IMR-90 (cell line): ENCODE measurements around the gene ENDOD1. TPM values are rescaled to one million over a fixed set of nuclear protein-coding genes. Genes with fewer than 3 reads are reported as not detected.

Source experiments
- ATAC-seq: fragments of 200-7000 bp; cut with Tn5 transposase; 2 replicates; pipeline ENCODE4 v1.9.1; 2020; ENCODE audit warnings: low read depth, mild to moderate bottlenecking, moderate library complexity
- BruUV-seq: library from RNA; stranded (reverse); fragments of 400-500 nt; replicated peaks from 2 replicates; lab custom pipeline; 2021; lab: Mats Ljungman, UMichigan
- CTCF ChIA-PET: fragments of 300-600 bp; formaldehyde crosslinking; extraction: SDS; loops from one replicate; lab custom pipeline; 2021; ENCODE audit warnings: antibody characterized with exemption; lab: Yijun Ruan, JAX
- POLR2A ChIA-PET: fragments of 300-600 bp; sonication (Branson Sonifier 250); formaldehyde crosslinking; loops from one replicate; lab custom pipeline; 2022; ENCODE audit warnings: antibody characterized with exemption; ENCODE audit not compliant: unreplicated experiment; lab: Charles Lee
- DNase-seq: peaks from one replicate; pipeline ENCODE4 v3.0.0; 2013
- H2AFZ ChIP-seq: replicated peaks from 2 replicates; pipeline ENCODE3; 2013; ENCODE audit warnings: low read length, mild to moderate bottlenecking; ENCODE audit not compliant: poor library complexity
- H2AK5ac ChIP-seq: 2 replicates; pipeline ENCODE4 v1.6.1; 2013; ENCODE audit warnings: low read depth, low read length, inconsistent platforms
- H2AK9ac ChIP-seq: replicated peaks from 2 replicates; pipeline ENCODE3; 2013; ENCODE audit warnings: mild to moderate bottlenecking, low read depth, low read length, moderate library complexity; ENCODE audit not compliant: poor library complexity
- H2BK120ac ChIP-seq: 2 replicates; pipeline ENCODE4 v1.6.1; 2013; ENCODE audit warnings: low read depth, low read length, inconsistent platforms
- H2BK15ac ChIP-seq: 3 replicates; pipeline ENCODE4 v1.6.1; 2013; ENCODE audit warnings: low read depth, low read length, inconsistent platforms
- H2BK20ac ChIP-seq: 2 replicates; pipeline ENCODE4 v1.6.1; 2013; ENCODE audit warnings: low read depth, mild to moderate bottlenecking, inconsistent platforms, low read length, moderate library complexity
- H2BK5ac ChIP-seq: 2 replicates; pipeline ENCODE4 v1.6.1; 2013; ENCODE audit warnings: mild to moderate bottlenecking, low read depth, low read length, inconsistent platforms; ENCODE audit not compliant: poor library complexity, severe bottlenecking
- H3K14ac ChIP-seq: replicated peaks from 2 replicates; pipeline ENCODE4 v1.6.1; 2013; ENCODE audit warnings: low read depth, low read length, inconsistent platforms
- H3K18ac ChIP-seq: 2 replicates; pipeline ENCODE4 v1.6.1; 2013; ENCODE audit warnings: low read depth, low read length, control low read depth
- H3K23ac ChIP-seq: 2 replicates; pipeline ENCODE4 v1.6.1; 2013; ENCODE audit warnings: low read depth, low read length, inconsistent platforms
- H3K27ac ChIP-seq: 2 replicates; pipeline ENCODE4 v1.5.1; 2013; ENCODE audit warnings: mild to moderate bottlenecking, control low read depth, low read length; ENCODE audit not compliant: insufficient read depth
- H3K27me3 ChIP-seq: 2 replicates; pipeline ENCODE4 v1.6.1; 2013; ENCODE audit warnings: low read length; ENCODE audit not compliant: control insufficient read depth, insufficient read depth
- H3K36me3 ChIP-seq: 2 replicates; pipeline ENCODE4 v1.6.1; 2013; ENCODE audit warnings: low read length, mixed read lengths; ENCODE audit not compliant: control insufficient read depth, insufficient read depth
- H3K4ac ChIP-seq: 2 replicates; pipeline ENCODE4 v1.6.1; 2013; ENCODE audit warnings: low read depth, low read length, inconsistent platforms
- H3K4me1 ChIP-seq: 2 replicates; pipeline ENCODE4 v1.6.1; 2013; ENCODE audit warnings: low read length, mixed read lengths; ENCODE audit not compliant: control insufficient read depth, insufficient read depth
- H3K4me2 ChIP-seq: 2 replicates; pipeline ENCODE4 v1.6.1; 2013; ENCODE audit warnings: low read depth, mild to moderate bottlenecking, control low read depth, low read length, moderate library complexity
- H3K4me3 ChIP-seq: 2 replicates; pipeline ENCODE4 v1.5.1; 2013; ENCODE audit warnings: low read depth, mild to moderate bottlenecking, control low read depth, low read length, moderate library complexity; ENCODE audit not compliant: insufficient read depth
- H3K56ac ChIP-seq: 2 replicates; pipeline ENCODE4 v1.6.1; 2013; ENCODE audit warnings: low read length, inconsistent platforms; ENCODE audit not compliant: insufficient read depth; ENCODE audit errors: extremely low read depth
- H3K79me1 ChIP-seq, 2 experiments: 2 replicates each; pipeline ENCODE4 v1.6.1; 2013; ENCODE audit warnings: low read length in 2 of 2, inconsistent platforms in 1 of 2, low read depth in 1 of 2
- H3K9ac ChIP-seq: 2 replicates; pipeline ENCODE4 v1.6.1; 2013; ENCODE audit warnings: low read depth, low read length, control low read depth
- H3K9me1 ChIP-seq: 2 replicates; pipeline ENCODE4 v1.6.1; 2013; ENCODE audit warnings: low read length, inconsistent platforms; ENCODE audit not compliant: insufficient read depth
- H3K9me3 ChIP-seq: 2 replicates; pipeline ENCODE4 v1.6.1; 2013; ENCODE audit warnings: low read length; ENCODE audit not compliant: control insufficient read depth, insufficient read depth
- H4K20me1 ChIP-seq: 2 replicates; pipeline ENCODE4 v1.6.1; 2013; ENCODE audit warnings: low read length, inconsistent platforms; ENCODE audit not compliant: insufficient read depth
- H4K5ac ChIP-seq: 2 replicates; pipeline ENCODE4 v1.6.1; 2013; ENCODE audit warnings: mild to moderate bottlenecking, low read depth, low read length, control low read depth
- H4K8ac ChIP-seq, 2 experiments: 2 replicates each; pipeline ENCODE4 v1.6.1; 2013; ENCODE audit warnings: low read depth in 2 of 2, low read length in 2 of 2, control low read depth in 1 of 2, inconsistent platforms in 1 of 2
- H4K91ac ChIP-seq: 2 replicates; pipeline ENCODE4 v1.6.1; 2013; ENCODE audit warnings: low read depth, low read length, inconsistent platforms; ENCODE audit not compliant: insufficient read depth
- CTCF ChIP-seq: conservative IDR thresholded peaks from 2 replicates; pipeline ENCODE4 v1.5.1; 2012; ENCODE audit warnings: mild to moderate bottlenecking, low read depth, low read length, improper control_type of control experiment
- MAFK ChIP-seq: IDR thresholded peaks from 2 replicates; pipeline ENCODE4 v1.6.1; 2012; ENCODE audit warnings: low read depth, low read length, improper control_type of control experiment
- MXI1 ChIP-seq: IDR thresholded peaks from 2 replicates; pipeline ENCODE4 v1.6.1; 2012; ENCODE audit warnings: low read depth, mild to moderate bottlenecking, low read length, moderate library complexity, borderline replicate concordance
- NFE2L2 ChIP-seq: fragments of 150-350 bp; IDR thresholded peaks from 2 replicates; pipeline ENCODE4 v1.6.1; 2016; ENCODE audit warnings: low read depth, mild to moderate bottlenecking, low read length
- RFX5 ChIP-seq: IDR thresholded peaks from 2 replicates; pipeline ENCODE4 v1.8.0; 2012; ENCODE audit warnings: low read depth, mild to moderate bottlenecking, low read length, moderate library complexity
- SMC3 ChIP-seq: fragments of 150-350 bp; IDR thresholded peaks from 2 replicates; pipeline ENCODE4 v1.6.1; 2016; ENCODE audit warnings: low read depth, mild to moderate bottlenecking, antibody characterized with exemption, low read length, moderate library complexity
- USF2 ChIP-seq: fragments of 150-350 bp; IDR thresholded peaks from 2 replicates; pipeline ENCODE4 v1.6.1; 2017; ENCODE audit warnings: mild to moderate bottlenecking, antibody characterized with exemption, low read length, low read depth
- WGBS, 2 experiments: methylation state at CpG; one replicate each; pipeline versions ENCODE4 v1.1.5 to v1.1.7; 2013; ENCODE audit warnings: missing lambda C conversion rate in 2 of 2; ENCODE audit not compliant: insufficient read length in 1 of 2; ENCODE audit errors: extremely low coverage in 2 of 2; 5-methylcytosine and 5-hydroxymethylcytosine counted together
- dilution Hi-C: fragments of 300-500 bp; cut with HindIII; formaldehyde crosslinking; loops from one replicate; pipeline ENCODE4 v1.14.3; 2018; ENCODE audit warnings: low sequenced_read_pairs; ENCODE audit not compliant: unreplicated experiment
- in situ Hi-C: fragments of 300-500 bp; cut with MboI; formaldehyde crosslinking; loops from 3 replicates; pipeline ENCODE4 v1.14.3; 2019; ENCODE audit warnings: low sequenced_read_pairs, inconsistent platforms, mixed read lengths
- intact Hi-C: fragments of 100-400 bp; cut with micrococcal nuclease; formaldehyde crosslinking; loops from 2 replicates; pipeline ENCODE4 v1.10.0; 2022
- polyA plus RNA-seq, 3 experiments: library from polyadenylated mRNA; depleted of rRNA; stranded (reverse); fragments of >200 nt; gene quantifications; 2 replicates each; pipeline ENCODE4 v1.2.3, GENCODE V29; 2012; ENCODE audit warnings: low replicate concordance in 1 of 3
- total RNA-seq: library from RNA; depleted of rRNA; stranded (reverse); fragments of >200 nt; gene quantifications from 2 replicates; pipeline ENCODE4 v1.2.3, GENCODE V29; 2012

The ENDOD1 gene
- total and polyA plus RNA-seq, 2 of the 4 experiments (the other 2 are of a cell fraction), result 7.0 to 17.6 TPM

- no CpG with 5 or more reads among the region's 8 CpGs for WGBS, 2 experiments
- Histone ChIP-seq H2AK9ac (no peak overlapping the region), H4K20me1 (no peaks in the 10 kb centered on the region), H3K9me3 (no peaks in the 10 kb centered on the region), H4K5ac (no peak overlapping the region), H3K14ac (no peak overlapping the region), H2BK5ac (no peak overlapping the region), H3K4ac (no peak overlapping the region), H3K9ac (no peak overlapping the region), H2BK15ac (no peak overlapping the region), H2AK5ac (no peak overlapping the region), H4K91ac (no peak overlapping the region), H2AFZ (no peak overlapping the region), H3K4me3 (no peak overlapping the region), H3K4me2 (no peak overlapping the region), H2BK20ac (no peak overlapping the region), H3K79me1 (no peaks in the 10 kb centered on the region), H3K4me1 (no peaks in the 10 kb centered on the region), H3K36me3 (no peaks in the 10 kb centered on the region), H3K27ac (no peak overlapping the region), H3K56ac (no peak overlapping the region), H3K23ac (no peak overlapping the region), H4K8ac (no peak overlapping the region), H2BK120ac (no peak overlapping the region), H3K18ac (no peak overlapping the region), H3K9me1 (0 out of 2 replicates have a peak, but pooled peaks cover 3% of the 10 kb centered on the region), H3K27me3 (peaks cover 21% of the 10 kb centered on the region)
- intact Hi-C loops, result no loop called here
- dilution Hi-C loops, result no loop called here
- DNase-seq, result no peak
- BruUV-seq, result no TSS peak
- TF ChIP-seq NFE2L2 (no peak), MXI1 (no peak), MAFK (no peak), CTCF (no peak), SMC3 (no peak), RFX5 (no peak), USF2 (no peak)
- ATAC-seq, result no peak
- ChIA-PET CTCF (interaction anchor here (0.5 to 3.7 kb wide), 2 partner anchors 9 to 330 kb away, joined by 3 to 16 read pairs; partner anchors contain the start of gene SRSF8), POLR2A (no interaction called here)
- in situ Hi-C loops, result loop anchor here (25.0 kb wide), 1 partner anchor 1379 kb away; no protein-coding TSS in a partner anchor
Measured at GRCh38 chr11:95057959-95058358, 31.7 kb upstream of the ENDOD1 start.
